ENCODE measurements around the gene DNASE2.

DNASE2 gene

DNA sequence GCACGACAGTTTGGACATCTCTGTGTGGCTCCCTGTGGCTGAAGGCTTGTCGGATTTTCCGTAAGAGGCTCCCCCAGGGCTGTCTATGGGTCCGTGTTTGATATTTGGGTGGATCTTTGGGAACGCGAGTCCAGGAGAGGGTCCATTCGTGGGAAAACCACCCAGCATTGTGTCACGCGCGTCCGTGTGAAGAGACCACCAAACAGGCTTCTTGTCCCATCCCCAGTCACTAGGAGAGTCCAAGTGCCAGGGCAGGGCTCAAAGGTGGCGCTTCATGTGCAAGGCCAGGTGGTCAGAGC lies 3.3 kb upstream of the DNASE2 start:
- CTCF ChIA-PET: interaction anchor here (1.2 to 3.6 kb wide), 3 partner anchors 14 to 119 kb away, joined by 3 to 21 read pairs (median 5); no protein-coding TSS in a partner anchor
- DNase-seq (ENCODE audit: low read depth, low spot score): no peak
- POLR2A ChIA-PET: interaction anchor here (0.9 kb wide), 1 partner anchor 12 kb away, joined by 3 read pairs; no protein-coding TSS in a partner anchor
- H3K4me3 ChIP-seq (ENCODE audit: low read depth, low read length): no peak overlapping the region
- TF ChIP-seq, protein P1, sequence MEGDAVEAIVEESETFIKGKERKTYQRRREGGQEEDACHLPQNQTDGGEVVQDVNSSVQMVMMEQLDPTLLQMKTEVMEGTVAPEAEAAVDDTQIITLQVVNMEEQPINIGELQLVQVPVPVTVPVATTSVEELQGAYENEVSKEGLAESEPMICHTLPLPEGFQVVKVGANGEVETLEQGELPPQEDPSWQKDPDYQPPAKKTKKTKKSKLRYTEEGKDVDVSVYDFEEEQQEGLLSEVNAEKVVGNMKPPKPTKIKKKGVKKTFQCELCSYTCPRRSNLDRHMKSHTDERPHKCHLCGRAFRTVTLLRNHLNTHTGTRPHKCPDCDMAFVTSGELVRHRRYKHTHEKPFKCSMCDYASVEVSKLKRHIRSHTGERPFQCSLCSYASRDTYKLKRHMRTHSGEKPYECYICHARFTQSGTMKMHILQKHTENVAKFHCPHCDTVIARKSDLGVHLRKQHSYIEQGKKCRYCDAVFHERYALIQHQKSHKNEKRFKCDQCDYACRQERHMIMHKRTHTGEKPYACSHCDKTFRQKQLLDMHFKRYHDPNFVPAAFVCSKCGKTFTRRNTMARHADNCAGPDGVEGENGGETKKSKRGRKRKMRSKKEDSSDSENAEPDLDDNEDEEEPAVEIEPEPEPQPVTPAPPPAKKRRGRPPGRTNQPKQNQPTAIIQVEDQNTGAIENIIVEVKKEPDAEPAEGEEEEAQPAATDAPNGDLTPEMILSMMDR (IDR thresholded peaks at IDR 0.05; ENCODE audit: insufficient read depth, low read length, missing control alignments): no peak

DNA sequence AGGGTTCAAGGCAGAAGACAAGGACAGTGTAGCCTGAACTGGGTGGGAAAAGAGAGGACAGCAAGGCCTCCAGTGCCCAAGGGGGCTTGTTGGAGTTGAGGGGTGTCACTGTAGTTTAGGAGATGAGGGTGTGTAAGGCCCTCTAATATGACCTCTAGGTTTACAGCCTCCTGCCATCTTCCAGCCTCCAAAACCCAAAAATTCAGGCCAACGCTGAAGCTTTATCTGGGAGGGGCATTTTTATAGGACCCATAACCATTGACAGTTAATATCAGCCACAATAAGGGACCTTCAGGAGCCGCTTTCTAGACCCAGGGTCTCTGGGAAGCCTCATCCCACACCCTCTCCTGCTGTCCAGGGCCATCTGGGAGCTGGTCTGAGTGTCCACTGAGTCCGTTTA lies 3.0 kb upstream of the DNASE2 start:
- TF ChIP-seq, protein P1 (IDR thresholded peaks at IDR 0.05; ENCODE audit: insufficient read depth, low read length, missing control alignments): no peak
- CTCF ChIA-PET: interaction anchor here (1.2 to 3.6 kb wide), 3 partner anchors 15 to 118 kb away, joined by 3 to 21 read pairs (median 5); no protein-coding TSS in a partner anchor
- POLR2A ChIA-PET: no interaction called here
- no peak overlapping the region for H3K4me3 ChIP-seq (ENCODE audit: low read depth, low read length)
- no peak for DNase-seq (ENCODE audit: low read depth, low spot score)

DNA sequence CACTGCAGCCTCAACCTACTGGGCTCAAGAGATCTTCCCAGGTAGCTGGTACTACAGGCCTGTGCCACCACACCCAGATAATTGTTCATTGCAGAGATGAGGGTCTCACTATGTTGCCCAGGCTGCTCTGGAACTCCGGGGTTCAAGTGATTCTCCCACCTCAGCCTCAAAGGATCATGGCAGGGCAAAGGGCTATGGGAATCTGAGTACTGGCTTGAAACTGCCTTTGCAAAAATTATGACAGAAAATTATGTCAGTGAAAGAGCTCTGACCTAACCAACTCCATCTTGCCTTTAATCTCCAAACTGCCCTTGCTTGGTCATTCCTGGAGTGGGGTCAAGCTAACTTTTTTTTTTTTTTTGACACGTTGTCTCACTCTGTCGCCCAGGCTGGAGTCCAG lies 1.3 kb upstream of the DNASE2 start:
- CTCF ChIA-PET: interaction anchor here (0.7 to 3.4 kb wide), 3 partner anchors 8 to 35 kb away, joined by 3 to 24 read pairs (median 4); partner anchors contain the start of gene GCDH
- POLR2A ChIA-PET: interaction anchor here (0.7 kb wide), 1 partner anchor 199 kb away, joined by 4 read pairs; no protein-coding TSS in a partner anchor
- no peak for DNase-seq (ENCODE audit: low read depth, low spot score)
- no peak overlapping the region for H3K4me3 ChIP-seq (ENCODE audit: low read depth, low read length)
- TF ChIP-seq, protein P1 (IDR thresholded peaks at IDR 0.05; ENCODE audit: insufficient read depth, low read length, missing control alignments): no peak

DNA sequence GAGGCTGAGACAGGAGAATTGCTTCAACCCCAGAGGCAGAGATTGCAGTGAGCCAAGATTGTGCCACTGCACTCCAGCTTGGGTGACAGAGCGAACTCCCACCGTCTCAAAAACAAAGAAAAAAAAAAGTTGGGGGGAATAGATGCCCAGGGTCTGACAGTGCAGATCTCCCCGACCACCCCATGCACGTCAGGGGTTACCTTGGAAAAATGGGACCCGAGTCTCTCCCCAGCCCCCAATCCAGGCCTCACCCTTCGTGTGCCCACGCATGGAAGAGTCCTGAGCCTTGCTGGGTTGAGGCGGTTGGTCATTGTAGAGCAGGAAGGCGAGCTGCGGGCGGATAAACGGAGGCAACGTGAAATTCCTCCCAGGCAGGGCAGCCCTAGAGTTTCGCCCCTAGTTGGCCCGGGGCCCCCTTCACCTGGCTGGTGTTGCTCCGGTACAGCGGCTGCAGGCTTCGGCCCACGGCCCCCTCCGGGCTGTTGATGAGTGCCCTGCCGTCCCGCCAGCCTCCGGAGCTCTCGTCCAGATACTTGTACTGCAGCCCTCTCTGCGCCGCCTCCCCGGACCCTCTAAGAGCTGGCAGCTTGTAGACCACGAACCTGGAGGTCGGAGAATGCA lies 588 bp downstream of the DNASE2 start:
- POLR2A ChIA-PET: interaction anchor here (0.7 to 2.4 kb wide), 2 partner anchors 10 to 110 kb away, joined by 3 to 9 read pairs; partner anchors contain the start of gene GCDH
- peak overlapping the region; percentile 75 for H3K4me3 ChIP-seq (ENCODE audit: low read depth, low read length)
- CTCF ChIA-PET: interaction anchor here (0.9 to 3.4 kb wide), 10 partner anchors 10 to 122 kb away, joined by 3 to 24 read pairs (median 5); partner anchors contain the start of gene GCDH
- DNase-seq (ENCODE audit: low read depth, low spot score): no peak
- TF ChIP-seq, protein P1 (IDR thresholded peaks at IDR 0.05; ENCODE audit: insufficient read depth, low read length, missing control alignments): no peak

DNA sequence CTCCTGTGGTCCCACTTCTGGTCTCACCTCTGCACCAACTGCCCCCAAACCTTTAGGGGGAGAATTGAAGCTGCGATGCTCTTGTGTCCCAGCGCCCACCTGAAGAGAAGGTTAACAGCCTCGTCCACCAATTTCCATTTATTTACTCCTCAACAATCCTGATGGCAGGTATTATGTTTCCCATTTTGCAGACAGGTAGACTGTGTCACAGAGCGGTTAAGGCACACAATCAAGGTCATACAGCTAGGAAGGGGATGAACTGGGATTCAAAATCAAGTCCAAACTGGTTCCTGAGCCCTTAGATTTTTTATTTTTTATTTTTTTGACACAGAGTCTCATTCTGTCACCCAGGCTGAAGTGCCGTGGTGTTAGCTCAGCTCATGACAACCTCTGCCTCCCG lies 6.2 kb downstream of the DNASE2 start:
- CTCF ChIA-PET: interaction anchor here (1.2 to 1.6 kb wide), 2 partner anchors 90 to 102 kb away, joined by 3 to 4 read pairs; no protein-coding TSS in a partner anchor
- POLR2A ChIA-PET: no interaction called here
- no peak overlapping the region for H3K4me3 ChIP-seq (ENCODE audit: low read depth, low read length)
- no peak for DNase-seq (ENCODE audit: low read depth, low spot score)
- TF ChIP-seq, protein P1 (IDR thresholded peaks at IDR 0.05; ENCODE audit: insufficient read depth, low read length, missing control alignments): no peak

DNA sequence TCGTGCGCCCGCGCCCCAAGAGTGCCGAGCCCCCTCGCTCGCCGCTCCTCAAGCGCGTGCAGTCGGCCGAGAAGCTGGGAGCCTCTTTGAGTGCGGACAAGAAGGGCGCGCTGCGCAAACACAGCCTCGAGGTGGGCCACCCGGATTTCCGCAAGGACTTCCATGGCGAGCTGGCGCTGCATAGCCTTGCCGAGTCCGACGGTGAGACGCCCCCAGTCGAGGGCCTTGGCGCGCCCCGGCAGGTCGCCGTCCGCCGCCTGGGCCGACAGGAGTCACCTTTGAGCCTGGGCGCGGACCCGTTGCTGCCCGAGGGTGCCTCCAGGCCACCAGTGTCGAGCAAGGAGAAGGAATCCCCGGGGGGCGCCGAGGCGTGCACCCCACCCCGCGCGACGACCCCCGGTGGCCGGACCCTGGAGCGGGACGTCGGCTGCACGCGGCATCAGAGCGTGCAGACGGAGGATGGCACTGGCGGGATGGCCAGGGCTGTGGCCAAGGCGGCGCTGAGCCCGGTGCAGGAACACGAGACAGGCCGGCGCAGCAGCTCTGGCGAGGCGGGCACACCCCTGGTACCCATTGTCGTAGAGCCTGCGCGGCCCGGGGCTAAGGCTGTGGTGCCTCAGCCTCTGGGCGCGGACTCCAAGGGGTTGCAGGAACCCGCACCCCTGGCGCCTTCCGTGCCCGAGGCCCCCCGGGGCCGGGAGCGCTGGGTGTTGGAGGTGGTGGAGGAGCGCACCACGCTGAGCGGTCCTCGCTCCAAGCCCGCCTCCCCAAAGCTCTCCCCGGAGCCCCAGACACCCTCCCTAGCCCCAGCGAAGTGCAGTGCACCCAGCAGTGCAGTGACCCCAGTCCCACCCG lies 7.1 kb downstream of the DNASE2 start:
- DNase-seq (ENCODE audit: low read depth, low spot score): no peak
- TF ChIP-seq, protein P1 (IDR thresholded peaks at IDR 0.05; ENCODE audit: insufficient read depth, low read length, missing control alignments): no peak
- CTCF ChIA-PET: interaction anchor here (1.6 to 1.8 kb wide), 2 partner anchors 101 to 117 kb away, joined by 4 to 5 read pairs; no protein-coding TSS in a partner anchor
- POLR2A ChIA-PET: no interaction called here
- no peak overlapping the region for H3K4me3 ChIP-seq (ENCODE audit: low read depth, low read length)
